B cell (primary cell): Measurements from ENCODE around the gene RNPC3. TPM values are rescaled to one million over a fixed set of nuclear protein-coding genes. Genes with fewer than 3 reads are reported as not detected.

Experiments used
- ATAC-seq: fragments of 200-7000 bp; cut with Tn5 transposase; one replicate; pipeline ENCODE4 v1.10.0; 2021; ENCODE audit warnings: low read depth, mild to moderate bottlenecking, moderate number of reproducible peaks, moderate library complexity
- CTCF ChIA-PET: fragments of 350-600 bp; sonication (Branson Sonifier 250); formaldehyde crosslinking; loops from one replicate; lab custom pipeline; 2021; ENCODE audit warnings: antibody characterized with exemption, inconsistent platforms; lab: Charles Lee
- POLR2A ChIA-PET: fragments of 350-600 bp; sonication (Branson Sonifier 250); formaldehyde crosslinking; loops from one replicate; lab custom pipeline; 2021; ENCODE audit warnings: antibody characterized with exemption; lab: Charles Lee
- DNase-seq: peaks from one replicate; pipeline ENCODE4 v3.0.0; 2013
- H2AFZ ChIP-seq: 2 replicates; pipeline ENCODE4 v1.6.1; 2012; ENCODE audit warnings: mild to moderate bottlenecking, low read depth, low read length; ENCODE audit not compliant: insufficient read depth, poor library complexity, severe bottlenecking
- H3K27ac ChIP-seq, 2 donors: 1 replicate in 1 of 2; 2 replicates in 1 of 2; pipeline ENCODE4 v1.5.1; 2012 to 2013; ENCODE audit warnings: low read length in 2 of 2, mild to moderate bottlenecking in 2 of 2, moderate library complexity in 1 of 2
- H3K27me3 ChIP-seq, 4 experiments: fragments of 200-600 bp in 1 of 4; sonication (generic) in 1 of 4; replicated peaks in 1 of 4; 1 replicate in 2 of 4; 2 replicates in 2 of 4; pipeline versions ENCODE4 v1.6.1 to v1.7.0; 2013 to 2016; ENCODE audit warnings: low read length in 3 of 4, mild to moderate bottlenecking in 2 of 4, mixed read lengths in 1 of 4, moderate library complexity in 1 of 4; ENCODE audit not compliant: insufficient read depth in 4 of 4, control insufficient read depth in 3 of 4; ENCODE audit errors: control extremely low read depth in 1 of 4
- H3K36me3 ChIP-seq, 2 experiments: replicated peaks in 1 of 2; 1 replicate in 1 of 2; 2 replicates in 1 of 2; pipeline versions ENCODE4 v1.6.1 to v1.7.1; 2013; ENCODE audit warnings: low read length in 1 of 2; ENCODE audit not compliant: insufficient read depth in 2 of 2, control insufficient read depth in 1 of 2; ENCODE audit errors: control extremely low read depth in 1 of 2, extremely low read depth in 1 of 2
- H3K4me1 ChIP-seq, 2 donors: fragments of 200-600 bp in 1 of 2; sonication (generic) in 1 of 2; 1 replicate in 1 of 2; 2 replicates in 1 of 2; pipeline versions ENCODE4 v1.5.1 to v1.6.1; 2013 to 2017; ENCODE audit warnings: low read length in 2 of 2; ENCODE audit not compliant: control insufficient read depth in 2 of 2, insufficient read depth in 2 of 2
- H3K4me2 ChIP-seq: replicated peaks from 2 replicates; pipeline ENCODE3; 2012; ENCODE audit warnings: mild to moderate bottlenecking, low read depth, low read length; ENCODE audit not compliant: poor library complexity, severe bottlenecking
- H3K4me3 ChIP-seq, 5 experiments: fragments of 200-600 bp in 1 of 5; sonication (generic) in 1 of 5; 1 replicate in 3 of 5; 2 replicates in 2 of 5; pipeline versions ENCODE4 v1.5.1 to v1.7.0; 2011 to 2016; ENCODE audit warnings: low read length in 4 of 5, mild to moderate bottlenecking in 4 of 5, low read depth in 2 of 5, control low read depth in 1 of 5, moderate library complexity in 1 of 5; ENCODE audit not compliant: insufficient read depth in 1 of 5; ENCODE audit errors: control extremely low read depth in 1 of 5, extremely low read depth in 1 of 5
- H3K79me2 ChIP-seq: fragments of 200-600 bp; sonication (generic); one replicate; pipeline ENCODE4 v1.6.0; 2016; ENCODE audit warnings: low read length; ENCODE audit not compliant: control insufficient read depth, insufficient read depth
- H3K9ac ChIP-seq: fragments of 200-600 bp; sonication (generic); 2 replicates; pipeline ENCODE4 v1.6.1; 2017; ENCODE audit warnings: mild to moderate bottlenecking, low read length, moderate library complexity
- H3K9me3 ChIP-seq, 3 donors: one replicate each; pipeline versions ENCODE4 v1.6.1 to v1.7.1; 2013; ENCODE audit warnings: low read length in 2 of 3; ENCODE audit not compliant: control insufficient read depth in 2 of 3, insufficient read depth in 1 of 3; ENCODE audit errors: control extremely low read depth in 1 of 3
- H4K20me1 ChIP-seq: 2 replicates; pipeline ENCODE4 v1.6.0; 2012; ENCODE audit warnings: mild to moderate bottlenecking, low read length; ENCODE audit not compliant: insufficient read depth, control insufficient read depth, poor library complexity, severe bottlenecking
- H3K27ac Mint-ChIP-seq: one replicate; pipeline ENCODE4 v1.8.0; 2021; ENCODE audit warnings: mixed read lengths
- H3K27me3 Mint-ChIP-seq: one replicate; pipeline ENCODE4 v1.8.0; 2021; ENCODE audit warnings: mixed read lengths
- H3K4me1 Mint-ChIP-seq: one replicate; pipeline ENCODE4 v1.8.0; 2021; ENCODE audit warnings: mixed read lengths
- H3K4me3 Mint-ChIP-seq: one replicate; pipeline ENCODE4 v1.8.0; 2021; ENCODE audit warnings: mixed read lengths
- H3K9me3 Mint-ChIP-seq: one replicate; pipeline ENCODE4 v1.8.0; 2022; ENCODE audit warnings: mixed read lengths; ENCODE audit not compliant: insufficient read depth
- EZH2 ChIP-seq: IDR thresholded peaks from 2 replicates; pipeline ENCODE4 v1.6.1; 2012; ENCODE audit warnings: borderline replicate concordance, low read depth, mild to moderate bottlenecking, moderate library complexity, low read length; ENCODE audit not compliant: insufficient read depth, poor library complexity, severe bottlenecking
- WGBS: methylation state at CpG from one replicate; pipeline ENCODE4 v1.1.5; 2013; ENCODE audit warnings: missing lambda C conversion rate; ENCODE audit not compliant: insufficient coverage; 5-methylcytosine and 5-hydroxymethylcytosine counted together
- intact Hi-C: fragments of 100-400 bp; cut with micrococcal nuclease; formaldehyde crosslinking; loops from one replicate; pipeline ENCODE4 v1.10.0; 2022
- polyA plus RNA-seq: library from polyadenylated mRNA; depleted of rRNA; stranded (reverse); fragments of >200 nt; gene quantifications from 2 replicates; pipeline ENCODE4 v1.2.3, GENCODE V29; 2012
- total RNA-seq, 2 donors: library from RNA; stranded (reverse); fragments of 120-200 nt in 1 of 2; gene quantifications; 1 replicate in 1 of 2; 2 replicates in 1 of 2; pipeline versions ENCODE4 v1.2.3 to v1.2.4, GENCODE V29; 2013 to 2022
- TF ChIP-seq, protein P1 (sequence below): fragments of 200-600 bp; IDR thresholded peaks from one replicate; pipeline ENCODE4 v1.8.0; 2022; ENCODE audit warnings: antibody characterized with exemption, mild to moderate bottlenecking

Gene RNPC3
- total and polyA plus RNA-seq, 2 donors (not counting 1 experiment from before 2014, with no cell fraction given): 32.0 to 83.6 TPM

DNA sequence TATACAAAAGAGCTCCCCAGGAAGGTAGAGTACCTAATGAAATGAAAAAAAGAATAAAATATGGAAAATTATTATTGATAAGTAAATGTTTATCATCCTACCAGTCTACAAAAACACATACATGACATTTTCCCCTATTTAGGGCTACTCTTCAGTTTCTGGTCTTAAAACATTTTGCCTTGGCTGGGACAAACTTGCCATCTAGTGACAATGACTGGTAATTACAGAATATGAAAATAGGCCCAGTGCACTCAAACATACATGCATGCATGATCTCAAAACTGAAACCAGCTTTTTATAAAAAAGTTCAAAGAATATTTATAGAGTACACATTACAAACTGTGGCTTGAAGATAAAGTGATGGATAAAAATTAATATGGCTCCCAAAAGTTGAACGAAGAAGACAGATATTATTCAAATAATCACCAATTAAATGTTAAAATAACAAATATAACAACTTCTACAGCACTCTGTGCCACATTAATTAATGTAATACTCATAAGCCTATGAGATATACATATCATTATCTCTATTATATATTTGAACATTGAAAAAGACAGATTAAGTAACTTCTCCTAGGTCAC lies 10.5 kb upstream of the RNPC3 start:
- WGBS: no CpG with 5 or more reads among the region's 1 CpG
- H2AFZ ChIP-seq: no peak overlapping the region
- no peaks in the 10 kb centered on the region for H3K27me3 ChIP-seq
- H3K4me3 ChIP-seq: no peak overlapping the region
- no peaks in the 10 kb centered on the region for H3K9me3 ChIP-seq
- Mint-ChIP-seq H3K9me3 (no peaks in the 10 kb centered on the region), H3K4me3 (no peak overlapping the region), H3K27me3 (no peaks in the 10 kb centered on the region), H3K27ac (no peak overlapping the region), H3K4me1 (peaks cover 8% of the 10 kb centered on the region)
- H3K27ac ChIP-seq: no peak overlapping the region
- ChIA-PET POLR2A (no interaction called here), CTCF (interaction anchor here (1.0 to 2.4 kb wide), 5 partner anchors 11 to 1746 kb away, joined by 3 to 13 read pairs (median 4); partner anchors contain the start of gene RNPC3)
- no peaks in the 10 kb centered on the region for H4K20me1 ChIP-seq
- no peaks in the 10 kb centered on the region for H3K79me2 ChIP-seq
- DNase-seq (peak; percentile 69), ATAC-seq (peak; percentile 95)
- TF ChIP-seq, protein P1, sequence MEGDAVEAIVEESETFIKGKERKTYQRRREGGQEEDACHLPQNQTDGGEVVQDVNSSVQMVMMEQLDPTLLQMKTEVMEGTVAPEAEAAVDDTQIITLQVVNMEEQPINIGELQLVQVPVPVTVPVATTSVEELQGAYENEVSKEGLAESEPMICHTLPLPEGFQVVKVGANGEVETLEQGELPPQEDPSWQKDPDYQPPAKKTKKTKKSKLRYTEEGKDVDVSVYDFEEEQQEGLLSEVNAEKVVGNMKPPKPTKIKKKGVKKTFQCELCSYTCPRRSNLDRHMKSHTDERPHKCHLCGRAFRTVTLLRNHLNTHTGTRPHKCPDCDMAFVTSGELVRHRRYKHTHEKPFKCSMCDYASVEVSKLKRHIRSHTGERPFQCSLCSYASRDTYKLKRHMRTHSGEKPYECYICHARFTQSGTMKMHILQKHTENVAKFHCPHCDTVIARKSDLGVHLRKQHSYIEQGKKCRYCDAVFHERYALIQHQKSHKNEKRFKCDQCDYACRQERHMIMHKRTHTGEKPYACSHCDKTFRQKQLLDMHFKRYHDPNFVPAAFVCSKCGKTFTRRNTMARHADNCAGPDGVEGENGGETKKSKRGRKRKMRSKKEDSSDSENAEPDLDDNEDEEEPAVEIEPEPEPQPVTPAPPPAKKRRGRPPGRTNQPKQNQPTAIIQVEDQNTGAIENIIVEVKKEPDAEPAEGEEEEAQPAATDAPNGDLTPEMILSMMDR: peak; percentile 94
- no peak for TF ChIP-seq EZH2
- no peaks in the 10 kb centered on the region for H3K36me3 ChIP-seq
- H3K9ac ChIP-seq: no peak overlapping the region
- no peaks in the 10 kb centered on the region for H3K4me1 ChIP-seq
- intact Hi-C loops: no loop called here
- H3K4me2 ChIP-seq: peak overlapping the region; percentile 22

DNA sequence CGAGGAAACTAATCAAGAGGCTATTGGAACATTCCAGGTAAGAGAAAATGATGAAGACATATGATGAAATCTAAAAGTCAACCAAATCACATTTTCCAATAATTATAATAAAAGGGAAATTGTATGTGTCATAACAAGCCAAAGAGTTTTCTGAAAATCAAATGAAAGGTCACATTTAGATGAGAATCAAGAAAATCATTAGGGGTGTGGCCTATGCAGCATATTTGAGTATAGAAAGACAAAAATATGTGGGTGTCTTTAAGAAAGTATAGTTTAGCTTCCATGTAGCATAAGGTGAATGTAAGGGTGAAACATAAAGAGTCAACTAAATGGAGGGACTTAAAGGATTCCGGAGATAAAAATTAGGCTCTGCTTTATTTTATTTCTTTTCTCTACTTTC lies 9.2 kb upstream of the RNPC3 start:
- no peak overlapping the region for H3K9ac ChIP-seq
- Mint-ChIP-seq H3K9me3 (no peaks in the 10 kb centered on the region), H3K4me1 (peaks cover 8% of the 10 kb centered on the region), H3K27me3 (no peaks in the 10 kb centered on the region), H3K27ac (no peak overlapping the region), H3K4me3 (no peak overlapping the region)
- DNase-seq: no peak
- WGBS: no CpG with 5 or more reads among the region's 2 CpGs
- H3K79me2 ChIP-seq: no peaks in the 10 kb centered on the region
- H3K36me3 ChIP-seq: no peaks in the 10 kb centered on the region
- intact Hi-C loops: no loop called here
- ChIA-PET CTCF (interaction anchor here (1.4 kb wide), 1 partner anchor 9 kb away, joined by 4 read pairs; the partner anchor contains the start of gene RNPC3), POLR2A (no interaction called here)
- H3K4me2 ChIP-seq: no peak overlapping the region
- H3K4me1 ChIP-seq: no peaks in the 10 kb centered on the region
- H3K4me3 ChIP-seq: no peak overlapping the region
- no peak for ATAC-seq
- H4K20me1 ChIP-seq: no peaks in the 10 kb centered on the region
- no peak overlapping the region for H3K27ac ChIP-seq
- no peak overlapping the region for H2AFZ ChIP-seq
- TF ChIP-seq, protein P1: no peak
- no peak for TF ChIP-seq EZH2
- no peaks in the 10 kb centered on the region for H3K27me3 ChIP-seq
- H3K9me3 ChIP-seq: no peaks in the 10 kb centered on the region
